Spleen (tissue), 11 donors: Measurements from ENCODE around the gene SDF2L1. TPM values are rescaled to one million over a fixed set of nuclear protein-coding genes. Genes with fewer than 3 reads are reported as not detected.

Experiments used
- DNase-seq: peaks from one replicate; pipeline ENCODE4 v3.0.0-alpha.2; 2020
- H3K27ac ChIP-seq, 8 donors: fragments of 200-600 bp; sonication (generic) in 7 of 8; 1 replicate in 4 of 8; 2 replicates in 4 of 8; pipeline versions ENCODE4 v1.5.0 to v1.8.0; 2016 to 2021; ENCODE audit warnings: inconsistent platforms in 4 of 8, mild to moderate bottlenecking in 4 of 8, moderate library complexity in 1 of 8
- H3K27me3 ChIP-seq, 7 donors: fragments of 200-600 bp; sonication (generic) in 6 of 7; replicated peaks in 1 of 7; 1 replicate in 4 of 7; 2 replicates in 3 of 7; pipeline versions ENCODE4 v1.5.0 to v1.8.0; 2016 to 2021; ENCODE audit warnings: inconsistent platforms in 3 of 7, mild to moderate bottlenecking in 1 of 7
- H3K36me3 ChIP-seq, 6 donors: fragments of 200-600 bp; sonication (generic) in 5 of 6; 1 replicate in 4 of 6; 2 replicates in 2 of 6; pipeline versions ENCODE4 v1.5.0 to v1.8.0; 2016 to 2021; ENCODE audit warnings: inconsistent platforms in 2 of 6
- H3K4me1 ChIP-seq, 6 donors: fragments of 200-600 bp; sonication (generic) in 5 of 6; 1 replicate in 3 of 6; 2 replicates in 3 of 6; pipeline versions ENCODE4 v1.5.0 to v1.8.0; 2016 to 2021; ENCODE audit warnings: inconsistent platforms in 3 of 6
- H3K4me3 ChIP-seq, 8 donors: fragments of 200-600 bp; sonication (generic) in 7 of 8; 1 replicate in 4 of 8; 2 replicates in 4 of 8; pipeline versions ENCODE4 v1.5.0 to v1.8.0; 2016 to 2021; ENCODE audit warnings: inconsistent platforms in 4 of 8, mild to moderate bottlenecking in 4 of 8, moderate library complexity in 2 of 8
- H3K9me3 ChIP-seq, 8 donors: fragments of 200-600 bp; sonication (generic) in 7 of 8; 1 replicate in 4 of 8; 2 replicates in 4 of 8; pipeline versions ENCODE4 v1.5.0 to v1.8.0; 2016 to 2021; ENCODE audit warnings: inconsistent platforms in 4 of 8
- POLR2A ChIP-seq, 3 donors: fragments of 450-650 bp; IDR thresholded peaks; one replicate each; pipeline ENCODE4 v1.5.1; 2017; ENCODE audit warnings: antibody characterized with exemption in 3 of 3, mild to moderate bottlenecking in 1 of 3
- POLR2AphosphoS5 ChIP-seq, 3 donors: sonication (generic); formaldehyde crosslinking; IDR thresholded peaks; one replicate each; pipeline ENCODE4 v1.5.1; 2017; ENCODE audit warnings: antibody characterized with exemption in 3 of 3
- WGBS, 5 donors: extraction: QIAGEN DNeasy Blood & Tissue Kit in 3 of 5; methylation state at CpG; one replicate each; pipeline versions ENCODE4 v1.1.5 to v1.1.7; 2013 to 2018; 5-methylcytosine and 5-hydroxymethylcytosine counted together
- intact Hi-C: fragments of 100-400 bp; cut with DNase I; formaldehyde crosslinking; loops from one replicate; pipeline ENCODE4 v1.15.0; 2023; ENCODE audit warnings: low total_unique reads
- polyA plus RNA-seq, 3 donors: library from polyadenylated mRNA; stranded (reverse); fragments of 200-250 nt; gene quantifications; one replicate each; pipeline ENCODE4 v1.2.1, GENCODE V29; 2013
- total RNA-seq, 7 donors: library from RNA; depleted of rRNA in 3 of 7; stranded (reverse); fragments of >200 nt in 3 of 7; fragmentation: NEBNext Ultra II Directional in 4 of 7; extraction: Animal tissue kit (Norgen Biotek cat#: 25700) in 4 of 7; gene quantifications; one replicate each; pipeline versions ENCODE4 v1.1.0 to v1.2.1, GENCODE V29; 2016 to 2021
- TF ChIP-seq, protein P1 (sequence below), 11 experiments: fragments of 200-600 bp in 7 of 11; fragments of 450-650 bp in 4 of 11; sonication (generic) in 4 of 11; IDR thresholded peaks in 8 of 11; conservative IDR thresholded peaks in 3 of 11; 1 replicate in 7 of 11; 2 replicates in 4 of 11; pipeline versions ENCODE4 v1.4.0 to v1.8.0; 2016 to 2021; ENCODE audit warnings: antibody characterized with exemption in 11 of 11, inconsistent platforms in 4 of 11, mild to moderate bottlenecking in 1 of 11
- donor health status: healthy with polysubstance abuse.
- donor health status: DM: no; HTN: no; CAD: no; lungs with moderate emphysema.
- donor health status: DM: no; HTN: no; CAD: no.
- donor health status: Bipolar disorder and iron deficiency.
- donor health status: healthy.
- donor health status: DM: no; HTN: no; CAD: no.
- donor health status: DM: yes; HTN: yes; CAD: no.

SDF2L1 gene
- total and polyA plus RNA-seq, 10 donors: 16.6 to 51.9 (median 35.6) TPM

- TF ChIP-seq POLR2AphosphoS5 (IDR thresholded peaks at IDR 0.05) (peak; percentile 87 to 90 (median 90)), POLR2A (IDR thresholded peaks at IDR 0.05) (peak in 1 of 3 donors; percentile 55)
- TF ChIP-seq, protein P1, sequence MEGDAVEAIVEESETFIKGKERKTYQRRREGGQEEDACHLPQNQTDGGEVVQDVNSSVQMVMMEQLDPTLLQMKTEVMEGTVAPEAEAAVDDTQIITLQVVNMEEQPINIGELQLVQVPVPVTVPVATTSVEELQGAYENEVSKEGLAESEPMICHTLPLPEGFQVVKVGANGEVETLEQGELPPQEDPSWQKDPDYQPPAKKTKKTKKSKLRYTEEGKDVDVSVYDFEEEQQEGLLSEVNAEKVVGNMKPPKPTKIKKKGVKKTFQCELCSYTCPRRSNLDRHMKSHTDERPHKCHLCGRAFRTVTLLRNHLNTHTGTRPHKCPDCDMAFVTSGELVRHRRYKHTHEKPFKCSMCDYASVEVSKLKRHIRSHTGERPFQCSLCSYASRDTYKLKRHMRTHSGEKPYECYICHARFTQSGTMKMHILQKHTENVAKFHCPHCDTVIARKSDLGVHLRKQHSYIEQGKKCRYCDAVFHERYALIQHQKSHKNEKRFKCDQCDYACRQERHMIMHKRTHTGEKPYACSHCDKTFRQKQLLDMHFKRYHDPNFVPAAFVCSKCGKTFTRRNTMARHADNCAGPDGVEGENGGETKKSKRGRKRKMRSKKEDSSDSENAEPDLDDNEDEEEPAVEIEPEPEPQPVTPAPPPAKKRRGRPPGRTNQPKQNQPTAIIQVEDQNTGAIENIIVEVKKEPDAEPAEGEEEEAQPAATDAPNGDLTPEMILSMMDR (IDR thresholded peaks at IDR 0.05 in 8 of 11, conservative IDR thresholded peaks at IDR 0.05 in 3 of 11): peak; percentile 48 to 98 (median 66)
- peaks cover 0 to 42% (median 12%) of the 10 kb centered on the region in 6 donors for H3K36me3 ChIP-seq
- peak within 1 kb of the TSS; percentile 74 to 100 (median 99) for H3K4me3 ChIP-seq
- no peaks in the 10 kb centered on the region for H3K27me3 ChIP-seq
- DNase-seq: peak; percentile 99
- peaks cover 15 to 67% (median 49%) of the 10 kb centered on the region in 6 donors for H3K4me1 ChIP-seq
- intact Hi-C loops: no loop called here
- peaks cover 0 to 5% (median 0%) of the 10 kb centered on the region in 8 donors for H3K9me3 ChIP-seq
- H3K27ac ChIP-seq: peak within 1 kb of the TSS; percentile 72 to 97 (median 91)
- WGBS, 5 donors: 0 to 1% (median 1%) methylated on average over 20 to 93 of the region's 93 CpGs
Observed at GRCh38 chr22:21629255-21630149, 12.6 kb upstream of the SDF2L1 start, which contains the start of gene YDJC. TSS of gene YDJC (minus strand) at chr22:21630022. CDS start at chr22:21630014, 8 bp downstream.

GRCh38 chr22:21631025-21631424 lies 11.1 kb upstream of the SDF2L1 start:
- H3K4me1 ChIP-seq: peaks cover 15 to 52% (median 39%) of the 10 kb centered on the region in 6 donors
- H3K4me3 ChIP-seq: no peak overlapping the region
- H3K27me3 ChIP-seq: no peaks in the 10 kb centered on the region
- no peak for DNase-seq
- 88 to 96% (median 90%) methylated on average over 4 of the region's 4 CpGs for WGBS, 5 donors
- intact Hi-C loops: no loop called here
- peaks cover 0 to 30% (median 12%) of the 10 kb centered on the region in 6 donors for H3K36me3 ChIP-seq
- peaks cover 0 to 5% (median 0%) of the 10 kb centered on the region in 8 donors for H3K9me3 ChIP-seq
- no peak for TF ChIP-seq POLR2AphosphoS5 (IDR thresholded peaks at IDR 0.05)
- TF ChIP-seq, protein P1 (IDR thresholded peaks at IDR 0.05 in 8 of 11, conservative IDR thresholded peaks at IDR 0.05 in 3 of 11): no peak
- no peak for TF ChIP-seq POLR2A (IDR thresholded peaks at IDR 0.05)
- H3K27ac ChIP-seq: no peak overlapping the region

GRCh38 chr22:21632237-21632895 lies 9.7 kb upstream of the SDF2L1 start, which contains the start of gene CCDC116:
TSS of gene CCDC116 (plus strand) at chr22:21632760. CDS start at chr22:21633182, 422 bp downstream.
- H3K9me3 ChIP-seq: peaks cover 0 to 5% (median 0%) of the 10 kb centered on the region in 8 donors
- H3K4me3 ChIP-seq: no peak within 1 kb of the TSS
- no peaks in the 10 kb centered on the region for H3K27me3 ChIP-seq
- TF ChIP-seq, protein P1 (IDR thresholded peaks at IDR 0.05 in 8 of 11, conservative IDR thresholded peaks at IDR 0.05 in 3 of 11): no peak
- peak in 1 of 3 donors; percentile 25 for TF ChIP-seq POLR2AphosphoS5 (IDR thresholded peaks at IDR 0.05)
- intact Hi-C loops: no loop called here
- 37 to 82% (median 76%) methylated on average over 25 to 27 of the region's 27 CpGs for WGBS, 5 donors
- peaks cover 0 to 16% (median 10%) of the 10 kb centered on the region in 6 donors for H3K36me3 ChIP-seq
- no peak within 1 kb of the TSS for H3K27ac ChIP-seq
- DNase-seq: peak; percentile 88
- peaks cover 14 to 38% (median 26%) of the 10 kb centered on the region in 6 donors for H3K4me1 ChIP-seq
